Lung (tissue), 12 donors: ENCODE data around the gene MAP3K7CL. TPM values are rescaled to one million over a fixed set of nuclear protein-coding genes. Genes with fewer than 3 reads are reported as not detected.

Experiments
- ATAC-seq: fragments of 200-7000 bp; cut with Tn5 transposase; one replicate; pipeline ENCODE4 v1.9.1; 2020; ENCODE audit warnings: moderate number of reproducible peaks; ENCODE audit not compliant: insufficient read depth, low FRiP score
- DNase-seq, 3 donors: peaks; one replicate each; pipeline ENCODE4 v3.0.0-alpha.2; 2013 to 2017
- H3K27ac ChIP-seq, 2 donors: one replicate each; pipeline ENCODE4 v1.5.1; 2013; ENCODE audit warnings: mild to moderate bottlenecking in 2 of 2, moderate library complexity in 2 of 2, control low read depth in 1 of 2, inconsistent platforms in 1 of 2, low read depth in 1 of 2, low read length in 1 of 2
- H3K27me3 ChIP-seq, 3 donors: one replicate each; pipeline ENCODE4 v1.5.1; 2013; ENCODE audit warnings: low read length in 2 of 3; ENCODE audit not compliant: control insufficient read depth in 3 of 3, insufficient read depth in 3 of 3
- H3K36me3 ChIP-seq, 4 donors: one replicate each; pipeline ENCODE4 v1.5.1; 2013; ENCODE audit warnings: low read length in 4 of 4, mild to moderate bottlenecking in 1 of 4, moderate library complexity in 1 of 4; ENCODE audit not compliant: control insufficient read depth in 4 of 4, insufficient read depth in 4 of 4
- H3K4me1 ChIP-seq, 5 donors: one replicate each; pipeline ENCODE4 v1.5.1; 2013; ENCODE audit warnings: low read length in 5 of 5, mild to moderate bottlenecking in 2 of 5, moderate library complexity in 1 of 5; ENCODE audit not compliant: control insufficient read depth in 5 of 5, insufficient read depth in 5 of 5
- H3K4me3 ChIP-seq: one replicate; pipeline ENCODE4 v1.5.1; 2013; ENCODE audit warnings: mild to moderate bottlenecking, control low read depth, moderate library complexity
- H3K9ac ChIP-seq, 2 donors: one replicate each; pipeline ENCODE4 v1.5.1; 2013; ENCODE audit warnings: low read length in 2 of 2, control low read depth in 1 of 2; ENCODE audit not compliant: insufficient read depth in 1 of 2
- H3K9me3 ChIP-seq, 4 donors: one replicate each; pipeline ENCODE4 v1.5.1; 2013; ENCODE audit warnings: low read length in 3 of 4, mild to moderate bottlenecking in 1 of 4, moderate library complexity in 1 of 4; ENCODE audit not compliant: control insufficient read depth in 4 of 4, insufficient read depth in 3 of 4
- CTCF ChIP-seq: IDR thresholded peaks from 2 replicates; pipeline ENCODE4 v1.5.1; 2012; ENCODE audit warnings: mild to moderate bottlenecking; ENCODE audit errors: control extremely low read depth, extremely low read depth
- WGBS, 2 donors: extraction: QIAGEN DNeasy Blood & Tissue Kit; methylation state at CpG; one replicate each; pipeline ENCODE4 v1.1.7; 2013; 5-methylcytosine and 5-hydroxymethylcytosine counted together
- polyA plus RNA-seq, 2 donors: library from polyadenylated mRNA; stranded (reverse); fragments of 200-250 nt; gene quantifications; one replicate each; pipeline ENCODE4 v1.2.1, GENCODE V29; 2013
- total RNA-seq, 2 donors: library from RNA; depleted of rRNA in 1 of 2; stranded (reverse); fragments of >200 nt in 1 of 2; gene quantifications; one replicate each; pipeline ENCODE4 v1.2.1, GENCODE V29; 2014 to 2021
- donor health status: control.
- donor health status: control.
- donor health status: Bipolar disorder and iron deficiency.
- donor health status: healthy.
- donor health status: DM: yes; HTN: yes; CAD: no.

Gene MAP3K7CL
- total and polyA plus RNA-seq, 4 donors: 5.6 to 15.1 (median 8.3) TPM

DNA sequence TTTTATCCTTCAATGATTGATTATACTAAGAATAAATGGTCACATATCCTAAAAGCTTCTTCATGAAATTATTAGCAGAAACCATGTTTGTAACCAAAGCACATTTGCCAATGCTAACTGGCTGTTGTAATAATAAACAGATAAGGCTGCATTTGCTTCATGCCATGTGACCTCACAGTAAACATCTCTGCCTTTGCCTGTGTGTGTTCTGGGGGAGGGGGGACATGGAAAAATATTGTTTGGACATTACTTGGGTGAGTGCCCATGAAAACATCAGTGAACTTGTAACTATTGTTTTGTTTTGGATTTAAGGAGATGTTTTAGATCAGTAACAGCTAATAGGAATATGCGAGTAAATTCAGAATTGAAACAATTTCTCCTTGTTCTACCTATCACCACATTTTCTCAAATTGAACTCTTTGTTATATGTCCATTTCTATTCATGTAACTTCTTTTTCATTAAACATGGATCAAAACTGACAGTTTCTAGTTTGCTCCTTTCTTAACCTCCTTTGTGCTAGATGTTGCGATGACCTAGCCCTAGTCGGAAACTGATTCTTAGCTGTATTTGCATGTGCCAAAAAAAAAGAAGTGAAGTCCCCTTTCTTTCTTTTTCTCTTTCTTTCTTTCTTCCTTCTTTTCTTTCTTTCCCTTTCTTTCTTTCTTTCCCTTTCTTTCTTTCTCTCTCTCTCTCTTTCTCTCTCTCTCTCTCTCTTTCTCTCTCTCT lies 45.1 kb downstream of the MAP3K7CL start:
- peaks cover 0 to 1% (median 0%) of the 10 kb centered on the region in 4 donors for H3K36me3 ChIP-seq
- H3K9me3 ChIP-seq: no peaks in the 10 kb centered on the region
- no peak for TF ChIP-seq CTCF
- H3K9ac ChIP-seq: peak overlapping the region in 1 of 2 donors; percentile 77
- ATAC-seq (no peak), DNase-seq (peak; percentile 90 to 99 (median 99))
- no peak overlapping the region for H3K4me3 ChIP-seq
- H3K4me1 ChIP-seq: peaks cover 0 to 35% (median 6%) of the 10 kb centered on the region in 5 donors
- no peaks in the 10 kb centered on the region for H3K27me3 ChIP-seq
- H3K27ac ChIP-seq: no peak overlapping the region
- 70 to 78% methylated on average over 3 of the region's 3 CpGs for WGBS, 2 donors

GRCh38 chr21:29176471-29177120 lies 46.2 kb downstream of the MAP3K7CL start:
- peak overlapping the region in 1 of 2 donors; percentile 39 for H3K27ac ChIP-seq
- no peak overlapping the region for H3K9ac ChIP-seq
- H3K36me3 ChIP-seq: peaks cover 0 to 1% (median 0%) of the 10 kb centered on the region in 4 donors
- no peaks in the 10 kb centered on the region for H3K9me3 ChIP-seq
- no peak for ATAC-seq
- no peak for DNase-seq
- WGBS, 2 donors: 64 to 68% methylated on average over 2 of the region's 2 CpGs
- H3K27me3 ChIP-seq: no peaks in the 10 kb centered on the region
- no peak overlapping the region for H3K4me3 ChIP-seq
- H3K4me1 ChIP-seq: peaks cover 0 to 37% (median 7%) of the 10 kb centered on the region in 5 donors
- TF ChIP-seq CTCF: no peak

DNA sequence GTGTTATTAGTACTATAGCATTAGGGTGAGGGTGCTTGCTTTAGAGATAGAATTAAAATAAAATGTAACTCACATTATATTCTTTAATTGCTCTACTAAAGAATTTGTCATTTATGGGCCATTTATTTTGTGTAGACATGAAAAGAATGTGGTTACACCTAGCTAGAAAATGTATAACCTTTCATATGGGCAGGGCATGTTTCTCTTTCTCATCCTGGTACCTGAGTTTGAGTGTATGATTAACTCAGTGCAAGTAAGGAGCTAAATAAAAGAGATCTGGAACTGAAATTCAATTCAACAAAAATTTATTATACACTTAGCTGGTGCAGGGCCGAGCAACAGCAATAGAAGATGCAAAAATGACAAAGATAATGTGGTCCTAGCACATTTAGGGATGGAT lies 47.4 kb downstream of the MAP3K7CL start:
- H3K4me3 ChIP-seq: no peak overlapping the region
- no peak overlapping the region for H3K27ac ChIP-seq
- H3K4me1 ChIP-seq: peaks cover 0 to 43% (median 14%) of the 10 kb centered on the region in 5 donors
- DNase-seq (no peak), ATAC-seq (no peak)
- H3K9ac ChIP-seq: no peak overlapping the region
- no peaks in the 10 kb centered on the region for H3K27me3 ChIP-seq
- H3K36me3 ChIP-seq: peaks cover 0 to 1% (median 0%) of the 10 kb centered on the region in 4 donors
- 79 to 94% methylated on average over 1 of the region's 1 CpG for WGBS, 2 donors
- no peak for TF ChIP-seq CTCF
- no peaks in the 10 kb centered on the region for H3K9me3 ChIP-seq
